CD14-positive monocyte (primary cell): ENCODE measurements around the gene GXYLT1. TPM values are rescaled to one million over a fixed set of nuclear protein-coding genes. Genes with fewer than 3 reads are reported as not detected.

Experiments
- DNase-seq, 3 donors: peaks; one replicate each; pipeline ENCODE4 v3.0.0-alpha.2; 2011 to 2022
- H2AFZ ChIP-seq: 2 replicates; pipeline ENCODE4 v1.6.0; 2012; ENCODE audit warnings: mild to moderate bottlenecking, low read depth, low read length, inconsistent platforms; ENCODE audit not compliant: insufficient read depth, poor library complexity, severe bottlenecking
- H3K27ac ChIP-seq, 2 donors: 1 replicate in 1 of 2; 2 replicates in 1 of 2; pipeline ENCODE4 v1.5.1; 2012 to 2013; ENCODE audit warnings: low read length in 2 of 2, control low read depth in 1 of 2, inconsistent platforms in 1 of 2, low read depth in 1 of 2, mild to moderate bottlenecking in 1 of 2
- H3K27me3 ChIP-seq, 2 donors: one replicate each; pipeline versions ENCODE4 v1.6.0 to v1.6.1; 2011 to 2013; ENCODE audit warnings: low read length in 2 of 2; ENCODE audit not compliant: control insufficient read depth in 2 of 2, insufficient read depth in 2 of 2
- H3K36me3 ChIP-seq, 2 donors: replicated peaks in 1 of 2; 1 replicate in 1 of 2; 2 replicates in 1 of 2; pipeline versions ENCODE4 v1.5.1 to v1.6.1; 2012 to 2013; ENCODE audit warnings: low read length in 2 of 2, control low read depth in 1 of 2, inconsistent platforms in 1 of 2, mild to moderate bottlenecking in 1 of 2; ENCODE audit not compliant: insufficient read depth in 2 of 2, control insufficient read depth in 1 of 2
- H3K4me1 ChIP-seq, 2 donors: 1 replicate in 1 of 2; 2 replicates in 1 of 2; pipeline versions ENCODE4 v1.5.1 to v1.6.1; 2012 to 2013; ENCODE audit warnings: low read length in 2 of 2, control low read depth in 1 of 2, inconsistent platforms in 1 of 2, mild to moderate bottlenecking in 1 of 2, moderate library complexity in 1 of 2; ENCODE audit not compliant: insufficient read depth in 2 of 2, control insufficient read depth in 1 of 2
- H3K4me2 ChIP-seq: replicated peaks from 2 replicates; pipeline ENCODE3; 2012; ENCODE audit warnings: low read length, moderate library complexity, mild to moderate bottlenecking; ENCODE audit not compliant: poor library complexity, severe bottlenecking; ENCODE audit errors: extremely low read depth
- H3K4me3 ChIP-seq, 3 experiments: fragments of 200-600 bp in 1 of 3; sonication (generic) in 1 of 3; replicated peaks in 1 of 3; 1 replicate in 2 of 3; 2 replicates in 1 of 3; pipeline ENCODE4 v1.5.1; 2011 to 2013; ENCODE audit warnings: low read length in 3 of 3, mild to moderate bottlenecking in 3 of 3, control low read depth in 2 of 3, low read depth in 2 of 3, inconsistent platforms in 1 of 3, moderate library complexity in 1 of 3
- H3K79me2 ChIP-seq: 2 replicates; pipeline ENCODE4 v1.6.0; 2012; ENCODE audit warnings: mild to moderate bottlenecking, control low read depth, inconsistent platforms, low read length, moderate library complexity; ENCODE audit not compliant: insufficient read depth
- H3K9ac ChIP-seq: 2 replicates; pipeline ENCODE4 v1.6.0; 2017; ENCODE audit warnings: low read length, mild to moderate bottlenecking; ENCODE audit not compliant: insufficient read depth, poor library complexity, severe bottlenecking
- H3K9me3 ChIP-seq, 2 donors: replicated peaks in 1 of 2; 1 replicate in 1 of 2; 2 replicates in 1 of 2; pipeline versions ENCODE4 v1.5.1 to v1.6.1; 2012 to 2013; ENCODE audit warnings: low read length in 2 of 2, control low read depth in 1 of 2; ENCODE audit not compliant: control insufficient read depth in 1 of 2, insufficient read depth in 1 of 2
- H4K20me1 ChIP-seq: 2 replicates; pipeline ENCODE4 v1.6.0; 2012; ENCODE audit warnings: mild to moderate bottlenecking, low read length, control low read depth, moderate library complexity; ENCODE audit not compliant: insufficient read depth
- H3K27ac Mint-ChIP-seq, 7 donors: one replicate each; pipeline ENCODE4 v1.8.0; 2020; ENCODE audit warnings: mild to moderate bottlenecking in 7 of 7, mixed read lengths in 7 of 7, moderate library complexity in 6 of 7, inconsistent platforms in 2 of 7
- H3K27me3 Mint-ChIP-seq, 3 donors: one replicate each; pipeline ENCODE4 v1.8.0; 2021 to 2022; ENCODE audit warnings: low read depth in 3 of 3, mild to moderate bottlenecking in 3 of 3, mixed read lengths in 3 of 3, moderate library complexity in 3 of 3, inconsistent platforms in 1 of 3
- H3K36me3 Mint-ChIP-seq, 2 donors: one replicate each; pipeline ENCODE4 v1.8.0; 2020; ENCODE audit warnings: mixed read lengths in 2 of 2, inconsistent platforms in 1 of 2, mild to moderate bottlenecking in 1 of 2
- H3K4me1 Mint-ChIP-seq: one replicate; pipeline ENCODE4 v1.8.0; 2020; ENCODE audit warnings: mild to moderate bottlenecking, mixed read lengths
- H3K4me3 Mint-ChIP-seq, 2 donors: one replicate each; pipeline ENCODE4 v1.8.0; 2020; ENCODE audit warnings: mild to moderate bottlenecking in 2 of 2, mixed read lengths in 2 of 2, moderate library complexity in 1 of 2
- H3K9me3 Mint-ChIP-seq, 7 donors: one replicate each; pipeline ENCODE4 v1.8.0; 2020 to 2022; ENCODE audit warnings: mixed read lengths in 7 of 7, mild to moderate bottlenecking in 6 of 7, moderate library complexity in 6 of 7, inconsistent platforms in 2 of 7
- WGBS: methylation state at CpG from one replicate; pipeline ENCODE4 v1.1.5; 2013; ENCODE audit warnings: missing lambda C conversion rate; ENCODE audit not compliant: insufficient coverage; 5-methylcytosine and 5-hydroxymethylcytosine counted together
- intact Hi-C, 2 donors: fragments of 100-400 bp; cut with micrococcal nuclease; formaldehyde crosslinking; loops; one replicate each; pipeline versions ENCODE4 v1.15.0 to v1.15.1; 2023
- polyA plus RNA-seq, 3 donors: library from polyadenylated mRNA; depleted of rRNA in 1 of 3; unstranded in 2 of 3; stranded (reverse) in 1 of 3; fragments of 300-500 nt in 2 of 3; fragments of >200 nt in 1 of 3; fragmentation: Illumina TruSeq in 2 of 3; gene quantifications; 1 replicate in 2 of 3; 2 replicates in 1 of 3; pipeline ENCODE4 v1.2.3, GENCODE V29; 2012 to 2021
- TF ChIP-seq, protein P1 (sequence below): fragments of 200-600 bp; IDR thresholded peaks from one replicate; pipeline ENCODE4 v1.8.0; 2022; ENCODE audit warnings: antibody characterized with exemption, mild to moderate bottlenecking

GXYLT1 gene
- polyA plus RNA-seq, 3 donors: 2.5 to 7.1 (median 4.9) TPM

DNA sequence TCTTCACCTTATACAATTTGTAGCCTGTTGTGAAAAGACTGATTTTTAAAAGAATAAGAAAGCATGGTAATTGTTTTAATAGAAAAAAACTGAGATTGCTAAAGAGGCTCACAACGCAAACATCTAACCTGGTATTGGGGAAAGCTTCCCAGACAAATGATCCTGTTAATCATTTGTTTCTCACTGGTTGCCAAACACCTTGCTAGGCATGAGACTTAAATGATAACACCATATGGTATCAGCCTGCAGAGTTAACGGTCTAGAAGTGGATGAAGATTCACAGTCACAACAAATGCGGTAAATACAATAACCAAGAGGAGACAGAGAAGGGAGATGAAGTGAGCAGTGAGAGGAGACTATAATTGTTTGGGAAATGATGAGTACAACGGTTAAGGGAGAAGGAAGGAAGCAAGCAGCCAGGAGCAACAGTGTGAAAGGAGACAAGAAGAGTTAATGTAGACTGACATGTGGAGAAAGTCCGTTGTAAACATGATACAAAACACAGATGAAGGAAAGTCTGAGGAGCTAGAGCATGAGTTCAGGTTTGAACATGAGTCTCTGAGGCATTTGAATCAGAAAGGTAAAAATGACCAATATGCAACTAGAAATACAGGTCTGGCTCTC, 19.8 kb downstream of the GXYLT1 start:
- intact Hi-C loops: no loop called here
- peaks cover 68% of the 10 kb centered on the region for H3K79me2 ChIP-seq
- H3K4me2 ChIP-seq: no peak overlapping the region
- no peaks in the 10 kb centered on the region for H3K36me3 ChIP-seq
- TF ChIP-seq, protein P1, sequence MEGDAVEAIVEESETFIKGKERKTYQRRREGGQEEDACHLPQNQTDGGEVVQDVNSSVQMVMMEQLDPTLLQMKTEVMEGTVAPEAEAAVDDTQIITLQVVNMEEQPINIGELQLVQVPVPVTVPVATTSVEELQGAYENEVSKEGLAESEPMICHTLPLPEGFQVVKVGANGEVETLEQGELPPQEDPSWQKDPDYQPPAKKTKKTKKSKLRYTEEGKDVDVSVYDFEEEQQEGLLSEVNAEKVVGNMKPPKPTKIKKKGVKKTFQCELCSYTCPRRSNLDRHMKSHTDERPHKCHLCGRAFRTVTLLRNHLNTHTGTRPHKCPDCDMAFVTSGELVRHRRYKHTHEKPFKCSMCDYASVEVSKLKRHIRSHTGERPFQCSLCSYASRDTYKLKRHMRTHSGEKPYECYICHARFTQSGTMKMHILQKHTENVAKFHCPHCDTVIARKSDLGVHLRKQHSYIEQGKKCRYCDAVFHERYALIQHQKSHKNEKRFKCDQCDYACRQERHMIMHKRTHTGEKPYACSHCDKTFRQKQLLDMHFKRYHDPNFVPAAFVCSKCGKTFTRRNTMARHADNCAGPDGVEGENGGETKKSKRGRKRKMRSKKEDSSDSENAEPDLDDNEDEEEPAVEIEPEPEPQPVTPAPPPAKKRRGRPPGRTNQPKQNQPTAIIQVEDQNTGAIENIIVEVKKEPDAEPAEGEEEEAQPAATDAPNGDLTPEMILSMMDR: no peak
- H4K20me1 ChIP-seq: peaks cover 52% of the 10 kb centered on the region
- H3K27me3 ChIP-seq: no peaks in the 10 kb centered on the region
- no peak overlapping the region for H3K9ac ChIP-seq
- no peak overlapping the region for H2AFZ ChIP-seq
- H3K27ac ChIP-seq: no peak overlapping the region
- no peaks in the 10 kb centered on the region for H3K9me3 ChIP-seq
- peaks cover 5 to 6% of the 10 kb centered on the region in 2 donors for H3K4me1 ChIP-seq
- no peak overlapping the region for H3K4me3 ChIP-seq
- Mint-ChIP-seq H3K4me1 (peaks cover 2% of the 10 kb centered on the region), H3K9me3 (no peaks in the 10 kb centered on the region), H3K27ac (no peak overlapping the region), H3K4me3 (no peak overlapping the region), H3K27me3 (no peaks in the 10 kb centered on the region), H3K36me3 (peaks cover 3 to 14% of the 10 kb centered on the region in 2 donors)
- WGBS: 35% methylated on average over 4 of the region's 5 CpGs
- DNase-seq: no peak

DNA sequence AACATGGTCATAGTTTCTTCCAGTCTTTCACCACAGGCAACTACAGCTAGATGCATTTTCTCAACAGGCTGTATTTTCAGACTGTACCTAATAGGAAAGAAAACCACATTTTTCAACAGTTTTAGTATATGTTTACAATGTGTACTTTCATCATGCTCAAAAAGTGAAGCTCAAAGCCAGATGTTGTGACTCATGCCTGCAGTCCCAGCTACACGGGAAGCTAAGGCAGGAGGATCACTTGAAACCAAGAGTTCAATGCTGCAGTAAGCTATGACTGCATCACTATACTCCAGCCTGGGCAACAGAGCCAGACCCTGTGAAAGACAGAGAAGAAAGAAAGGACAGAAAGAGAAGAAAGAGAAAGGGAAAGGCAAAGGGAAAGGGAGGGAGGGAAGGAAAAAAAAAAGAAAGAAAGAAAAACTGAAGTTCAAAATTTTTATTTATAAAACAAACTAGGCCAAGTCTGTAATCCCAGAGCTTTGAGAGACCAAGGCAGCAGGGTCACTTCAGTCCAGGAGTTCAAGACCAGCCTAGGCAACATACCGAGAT, 25.5 kb downstream of the GXYLT1 start:
- TF ChIP-seq, protein P1: no peak
- Histone ChIP-seq H3K36me3 (peaks cover 9 to 20% of the 10 kb centered on the region in 2 donors), H3K27me3 (no peaks in the 10 kb centered on the region), H3K4me1 (no peaks in the 10 kb centered on the region), H3K4me2 (no peak overlapping the region), H2AFZ (no peak overlapping the region), H3K4me3 (no peak overlapping the region), H3K9ac (no peak overlapping the region), H3K9me3 (no peaks in the 10 kb centered on the region), H4K20me1 (peaks cover 37% of the 10 kb centered on the region), H3K27ac (peak overlapping the region in 1 of 2 donors; percentile 53), H3K79me2 (peaks cover 28% of the 10 kb centered on the region)
- no peak for DNase-seq
- WGBS: no CpG with 5 or more reads among the region's 2 CpGs
- peaks cover 21 to 33% of the 10 kb centered on the region in 2 donors for H3K36me3 Mint-ChIP-seq
- intact Hi-C loops: no loop called here
- H3K4me3 Mint-ChIP-seq: no peak overlapping the region
- H3K27me3 Mint-ChIP-seq: peaks cover 0 to 2% (median 0%) of the 10 kb centered on the region in 3 donors
- peak overlapping the region in 4 of 7 donors; percentile 34 to 86 (median 78) for H3K27ac Mint-ChIP-seq
- peaks cover 8% of the 10 kb centered on the region for H3K4me1 Mint-ChIP-seq
- peaks cover 0 to 10% (median 2%) of the 10 kb centered on the region in 7 donors for H3K9me3 Mint-ChIP-seq
